GM19452 (cell line): ENCODE measurements around the gene RAB40AL.

Experiments
- ATAC-seq: cut with Tn5 transposase; IDR thresholded peaks from one replicate; pipeline ENCODE4 v1.9.1; 2021; ENCODE audit not compliant: unreplicated experiment

Gene RAB40AL

GRCh38 chrX:102979536-102979935 lies 42.5 kb downstream of the RAB40AL start:
- no peak for ATAC-seq

GRCh38 chrX:102983205-102983604 lies 46.1 kb downstream of the RAB40AL start:
- ATAC-seq = no peak

- no peak for ATAC-seq
Measured at GRCh38 chrX:102985192-102985591, 48.1 kb downstream of the RAB40AL start.
